Iris pigment epithelial cell (primary cell): ENCODE results near the gene TBC1D23.
"Not testable (repeated sequence)": the region's sequence is repeated elsewhere in the genome, so short reads cannot be mapped to it uniquely, and the experiment has no call there.

Source experiments
- DNase-seq: peaks from one replicate; pipeline ENCODE4 v3.0.0-alpha.2; 2011; ENCODE audit warnings: low read depth

Gene TBC1D23

GRCh38 chr3:100351770-100352169 lies 91.0 kb downstream of the TBC1D23 start:
- DNase-seq: not testable (repeated sequence)

GRCh38 chr3:100352296-100353231 lies 91.8 kb downstream of the TBC1D23 start:
- peak; percentile 95 for DNase-seq

- DNase-seq: peak; percentile 73
Observed at GRCh38 chr3:100354850-100355249, 94.1 kb downstream of the TBC1D23 start.

- DNase-seq: peak; percentile 21
Observed at GRCh38 chr3:100358413-100358812, 97.6 kb downstream of the TBC1D23 start.

- no peak for DNase-seq
Observed at GRCh38 chr3:100359035-100359434, 98.2 kb downstream of the TBC1D23 start.

- DNase-seq: no peak
Observed at GRCh38 chr3:100360757-100361496, 100.1 kb downstream of the TBC1D23 start.

- no peak for DNase-seq
Observed at GRCh38 chr3:100361897-100362296, 101.1 kb downstream of the TBC1D23 start.

GRCh38 chr3:100364421-100364820 lies 103.6 kb downstream of the TBC1D23 start:
- DNase-seq: no peak

- no peak for DNase-seq
Observed at GRCh38 chr3:100366424-100366823, 105.6 kb downstream of the TBC1D23 start.

GRCh38 chr3:100368441-100368840 lies 107.6 kb downstream of the TBC1D23 start:
- DNase-seq: peak; percentile 34

- DNase-seq: no peak
Observed at GRCh38 chr3:100370756-100371155, 110.0 kb downstream of the TBC1D23 start.

GRCh38 chr3:100374521-100374920 lies 113.7 kb downstream of the TBC1D23 start:
- DNase-seq: no peak
